Neural cell (in vitro differentiated cells): ENCODE results near the gene ZNF248. TPM values are rescaled to one million over a fixed set of nuclear protein-coding genes. Genes with fewer than 3 reads are reported as not detected.

ENCODE experiments used
- H2AFZ ChIP-seq: fragments of 200-600, 300-800 bp; sonication (generic), shearing (Covaris generic); 2 replicates; pipeline ENCODE4 v1.6.0; 2014; ENCODE audit warnings: low read depth, mild to moderate bottlenecking, antibody characterized with exemption, low read length, moderate library complexity
- H3F3A ChIP-seq: fragments of 200-600 bp; shearing (Covaris generic); 2 replicates; pipeline ENCODE4 v1.6.1; 2016; ENCODE audit warnings: mild to moderate bottlenecking, moderate library complexity, mixed read lengths, antibody characterized with exemption, low read length; ENCODE audit not compliant: insufficient read depth, poor library complexity, severe bottlenecking
- H3K27ac ChIP-seq: fragments of 200-600, 300-800 bp; sonication (generic), shearing (Covaris generic); 2 replicates; pipeline ENCODE4 v1.5.1; 2014; ENCODE audit warnings: mild to moderate bottlenecking, low read length, moderate library complexity
- H3K27me3 ChIP-seq: fragments of 300-800, 200-600 bp; sonication (generic), shearing (Covaris generic); 2 replicates; pipeline ENCODE4 v1.6.0; 2014; ENCODE audit warnings: mild to moderate bottlenecking, low read depth, low read length, moderate library complexity; ENCODE audit not compliant: insufficient read depth
- H3K36me3 ChIP-seq: fragments of 300-800, 200-600 bp; sonication (generic), shearing (Covaris generic); 2 replicates; pipeline ENCODE4 v1.5.1; 2014; ENCODE audit warnings: mild to moderate bottlenecking, antibody characterized with exemption, low read length, moderate library complexity; ENCODE audit not compliant: insufficient read depth
- H3K4me2 ChIP-seq: fragments of 300-800, 200-600 bp; sonication (generic), shearing (Covaris generic); 2 replicates; pipeline ENCODE4 v1.6.0; 2014; ENCODE audit warnings: mild to moderate bottlenecking, low read length
- H3K4me3 ChIP-seq: fragments of 300-800, 200-600 bp; sonication (generic), shearing (Covaris generic); 2 replicates; pipeline ENCODE4 v1.5.1; 2014; ENCODE audit warnings: mild to moderate bottlenecking, low read length, moderate library complexity
- H3K79me2 ChIP-seq: fragments of 200-600 bp; shearing (Covaris generic); replicated peaks from 2 replicates; pipeline ENCODE4 v1.6.0; 2014; ENCODE audit warnings: mild to moderate bottlenecking, low read length, moderate library complexity; ENCODE audit not compliant: insufficient read depth
- H3K9ac ChIP-seq: fragments of 300-800, 200-600 bp; sonication (generic), shearing (Covaris generic); 2 replicates; pipeline ENCODE4 v1.6.1; 2016; ENCODE audit warnings: mild to moderate bottlenecking, low read length, mixed read lengths
- H3K9me2 ChIP-seq: fragments of 200-600 bp; shearing (Covaris generic); 2 replicates; pipeline ENCODE4 v1.6.1; 2016; ENCODE audit warnings: mild to moderate bottlenecking, low read length, mixed read lengths; ENCODE audit not compliant: insufficient read depth
- H3K9me3 ChIP-seq: fragments of 200-600, 300-800 bp; sonication (generic), shearing (Covaris generic); 2 replicates; pipeline ENCODE4 v1.6.1; 2016; ENCODE audit warnings: mild to moderate bottlenecking, mixed run types, low read length, moderate library complexity, mixed read lengths
- H4K20me1 ChIP-seq: fragments of 200-600 bp; shearing (Covaris generic); 2 replicates; pipeline ENCODE4 v1.6.1; 2016; ENCODE audit warnings: mild to moderate bottlenecking, mixed run types; ENCODE audit not compliant: insufficient read depth
- CTCF ChIP-seq: fragments of 450-650 bp; IDR thresholded peaks from 2 replicates; pipeline ENCODE4 v1.5.1; 2014; ENCODE audit warnings: antibody characterized with exemption, mild to moderate bottlenecking, moderate library complexity; ENCODE audit not compliant: poor library complexity, severe bottlenecking
- EP300 ChIP-seq: fragments of 450-650 bp; conservative IDR thresholded peaks from 2 replicates; pipeline ENCODE4 v1.6.1; 2014; ENCODE audit warnings: antibody characterized with exemption, mild to moderate bottlenecking, moderate library complexity; ENCODE audit not compliant: poor library complexity, severe bottlenecking
- EZH2 ChIP-seq: fragments of 200-600, 300-800 bp; shearing (Covaris generic), sonication (generic); IDR thresholded peaks from 2 replicates; pipeline ENCODE4 v1.6.1; 2014; ENCODE audit warnings: antibody characterized with exemption, low read length, borderline replicate concordance, mild to moderate bottlenecking; ENCODE audit not compliant: insufficient read depth, poor library complexity, severe bottlenecking
- MXI1 ChIP-seq: fragments of 450-650 bp; conservative IDR thresholded peaks from 2 replicates; pipeline ENCODE4 v1.6.1; 2014; ENCODE audit warnings: antibody characterized with exemption, mild to moderate bottlenecking; ENCODE audit not compliant: poor library complexity, severe bottlenecking
- POLR2AphosphoS5 ChIP-seq: IDR thresholded peaks from 2 replicates; pipeline ENCODE4 v1.6.1; 2012
- RAD21 ChIP-seq: fragments of 450-650 bp; conservative IDR thresholded peaks from 2 replicates; pipeline ENCODE4 v1.6.1; 2014; ENCODE audit warnings: antibody characterized with exemption, mild to moderate bottlenecking, moderate library complexity
- REST ChIP-seq: IDR thresholded peaks from 2 replicates; pipeline ENCODE4 v1.6.1; 2012; ENCODE audit warnings: borderline replicate concordance
- SMC3 ChIP-seq: fragments of 450-650 bp; conservative IDR thresholded peaks from 2 replicates; pipeline ENCODE4 v1.6.1; 2014; ENCODE audit warnings: antibody characterized with exemption, mild to moderate bottlenecking, moderate library complexity; ENCODE audit not compliant: poor library complexity
- TAF1 ChIP-seq: IDR thresholded peaks from 2 replicates; pipeline ENCODE4 v1.6.1; 2012; ENCODE audit warnings: low read depth
- polyA plus RNA-seq: library from polyadenylated mRNA; depleted of rRNA; stranded (reverse); fragments of >200 nt; gene quantifications from 2 replicates; pipeline ENCODE4 v1.2.3, GENCODE V29; 2014

ZNF248 gene
- polyA plus RNA-seq, 1 donor from 2014 or later: 0.24 TPM

GRCh38 chr10:37871568-37872251 is 14.3 kb upstream of the ZNF248 start:
- Histone ChIP-seq H3K9me3 (peaks cover 4% of the 10 kb centered on the region), H3K36me3 (no peaks in the 10 kb centered on the region), H3K27me3 (no peaks in the 10 kb centered on the region), H2AFZ (no peak overlapping the region), H3F3A (no peaks in the 10 kb centered on the region), H4K20me1 (no peaks in the 10 kb centered on the region), H3K4me3 (no peak overlapping the region), H3K9me2 (no peaks in the 10 kb centered on the region), H3K79me2 (no peaks in the 10 kb centered on the region), H3K27ac (no peak overlapping the region), H3K9ac (no peak overlapping the region), H3K4me2 (no peak overlapping the region)
- TF ChIP-seq SMC3: no peak
- no peak for TF ChIP-seq MXI1
- TF ChIP-seq RAD21: no peak
- no peak for TF ChIP-seq POLR2AphosphoS5
- TF ChIP-seq TAF1: no peak
- TF ChIP-seq REST: no peak
- TF ChIP-seq EZH2: no peak
- TF ChIP-seq EP300: no peak
- no peak for TF ChIP-seq CTCF

GRCh38 chr10:37871143-37871542 is 13.7 kb upstream of the ZNF248 start:
- Histone ChIP-seq H2AFZ (no peak overlapping the region), H3K36me3 (no peaks in the 10 kb centered on the region), H3K4me2 (no peak overlapping the region), H3K9me2 (no peaks in the 10 kb centered on the region), H4K20me1 (no peaks in the 10 kb centered on the region), H3F3A (no peaks in the 10 kb centered on the region), H3K27ac (no peak overlapping the region), H3K79me2 (no peaks in the 10 kb centered on the region), H3K4me3 (no peak overlapping the region), H3K9me3 (peaks cover 8% of the 10 kb centered on the region), H3K9ac (no peak overlapping the region), H3K27me3 (no peaks in the 10 kb centered on the region)
- TF ChIP-seq TAF1 (no peak), RAD21 (no peak), MXI1 (no peak), EP300 (no peak), CTCF (no peak), POLR2AphosphoS5 (no peak), EZH2 (no peak)
